Ovary (tissue), 3 donors: ENCODE results near the gene FAM9C.

Experiments
- EP300 ChIP-seq: sonication (generic); formaldehyde crosslinking; IDR thresholded peaks from one replicate; pipeline ENCODE4 v1.6.1; 2017; ENCODE audit warnings: antibody characterized with exemption
- POLR2A ChIP-seq: fragments of 450-650 bp; IDR thresholded peaks from one replicate; pipeline ENCODE4 v1.6.1; 2017; ENCODE audit warnings: antibody characterized with exemption, mild to moderate bottlenecking, moderate library complexity
- TF ChIP-seq, protein P1 (sequence below), 3 donors: fragments of 450-650 bp in 2 of 3; fragments of 200-600 bp in 1 of 3; IDR thresholded peaks; one replicate each; pipeline versions ENCODE4 v1.5.1 to v1.8.0; 2016 to 2022; ENCODE audit warnings: antibody characterized with exemption in 3 of 3, mild to moderate bottlenecking in 1 of 3
- donor health status: DM: no; HTN: no; CAD: no.

DNA sequence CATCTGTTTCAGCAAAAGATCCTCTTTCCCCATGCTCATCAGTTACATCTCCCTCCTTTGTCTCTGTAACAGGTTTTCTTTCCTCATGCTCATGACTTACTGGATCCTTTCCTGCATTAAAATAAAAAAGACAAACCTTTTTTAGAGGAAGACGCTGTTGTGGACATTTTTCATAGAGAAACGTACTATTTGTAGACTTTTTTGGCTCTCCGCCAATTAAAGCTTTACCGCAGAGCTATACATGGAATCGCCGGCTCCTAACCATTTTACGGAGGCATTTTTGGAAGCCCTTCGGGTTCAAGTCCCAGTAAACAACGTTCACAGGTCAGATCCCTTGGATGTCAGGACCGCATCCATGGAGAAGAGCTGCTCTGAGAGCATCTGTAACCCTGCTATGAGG is 1.3 kb downstream of the FAM9C start:
- TF ChIP-seq, protein P1, sequence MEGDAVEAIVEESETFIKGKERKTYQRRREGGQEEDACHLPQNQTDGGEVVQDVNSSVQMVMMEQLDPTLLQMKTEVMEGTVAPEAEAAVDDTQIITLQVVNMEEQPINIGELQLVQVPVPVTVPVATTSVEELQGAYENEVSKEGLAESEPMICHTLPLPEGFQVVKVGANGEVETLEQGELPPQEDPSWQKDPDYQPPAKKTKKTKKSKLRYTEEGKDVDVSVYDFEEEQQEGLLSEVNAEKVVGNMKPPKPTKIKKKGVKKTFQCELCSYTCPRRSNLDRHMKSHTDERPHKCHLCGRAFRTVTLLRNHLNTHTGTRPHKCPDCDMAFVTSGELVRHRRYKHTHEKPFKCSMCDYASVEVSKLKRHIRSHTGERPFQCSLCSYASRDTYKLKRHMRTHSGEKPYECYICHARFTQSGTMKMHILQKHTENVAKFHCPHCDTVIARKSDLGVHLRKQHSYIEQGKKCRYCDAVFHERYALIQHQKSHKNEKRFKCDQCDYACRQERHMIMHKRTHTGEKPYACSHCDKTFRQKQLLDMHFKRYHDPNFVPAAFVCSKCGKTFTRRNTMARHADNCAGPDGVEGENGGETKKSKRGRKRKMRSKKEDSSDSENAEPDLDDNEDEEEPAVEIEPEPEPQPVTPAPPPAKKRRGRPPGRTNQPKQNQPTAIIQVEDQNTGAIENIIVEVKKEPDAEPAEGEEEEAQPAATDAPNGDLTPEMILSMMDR (IDR thresholded peaks at IDR 0.05), result no peak
- TF ChIP-seq POLR2A (no peak), EP300 (no peak)
